HepG2 (cell line): ENCODE measurements around the gene MAN1A2. TPM values are rescaled to one million over a fixed set of nuclear protein-coding genes. Genes with fewer than 3 reads are reported as not detected.

Experiments used
- ATAC-seq: fragments of 200-7000 bp; cut with Tn5 transposase; 3 replicates; pipeline ENCODE4 v1.9.1; 2020; ENCODE audit warnings: mild to moderate bottlenecking, moderate library complexity
- BruUV-seq: library from RNA; stranded (reverse); fragments of 400-500 nt; replicated peaks from 2 replicates; lab custom pipeline; 2021; lab: Mats Ljungman, UMichigan
- CTCF ChIA-PET: fragments of 300-600 bp; formaldehyde crosslinking; extraction: SDS; loops from one replicate; lab custom pipeline; 2021; ENCODE audit warnings: low total read pairs, inconsistent platforms, low intra/inter-chr PET ratio; lab: Yijun Ruan, JAX
- POLR2A ChIA-PET: fragments of 350-600 bp; sonication (Branson Sonifier 250); formaldehyde crosslinking; loops from one replicate; lab custom pipeline; 2020; ENCODE audit warnings: antibody characterized with exemption, inconsistent platforms; lab: Yijun Ruan, JAX
- DNase-seq: peaks from one replicate; pipeline ENCODE4 v3.0.0-alpha.2; 2015; ENCODE audit warnings: low spot score
- FAIRE-seq: peaks from 3 replicates; lab custom pipeline; 2011; peaks lifted over from hg19 to GRCh38; lab: Jason Lieb, UNC
- H2AFZ ChIP-seq: one replicate; pipeline ENCODE4 v1.6.1; 2011; ENCODE audit warnings: low read length, inconsistent platforms
- H3K27ac ChIP-seq: fragments of 300-600 bp; 3 replicates; pipeline ENCODE4 v1.8.0; 2011; ENCODE audit warnings: mixed run types, mild to moderate bottlenecking, mixed read lengths, low read length, inconsistent platforms; ENCODE audit not compliant: insufficient read depth; ENCODE audit errors: extremely low read length
- H3K27me3 ChIP-seq, 2 experiments: fragments of 200-600 bp in 1 of 2; 2 replicates in 1 of 2; 3 replicates in 1 of 2; pipeline versions ENCODE4 v1.6.0 to v1.8.0; 2011; ENCODE audit warnings: low read length in 2 of 2, mild to moderate bottlenecking in 2 of 2, moderate library complexity in 2 of 2, inconsistent platforms in 1 of 2; ENCODE audit not compliant: insufficient read depth in 2 of 2, control insufficient read depth in 1 of 2
- H3K36me3 ChIP-seq, 2 experiments: fragments of 200-600 bp in 1 of 2; replicated peaks in 1 of 2; 2 replicates in 1 of 2; 3 replicates in 1 of 2; pipeline versions ENCODE4 v1.5.1 to v1.8.0; 2011; ENCODE audit warnings: low read length in 2 of 2, inconsistent platforms in 1 of 2; ENCODE audit not compliant: insufficient read depth in 2 of 2, control insufficient read depth in 1 of 2
- H3K4me1 ChIP-seq: 2 replicates; pipeline ENCODE4 v1.5.1; 2012; ENCODE audit warnings: low read length, inconsistent platforms; ENCODE audit not compliant: insufficient read depth
- H3K4me2 ChIP-seq: 2 replicates; pipeline ENCODE4 v1.6.0; 2011; ENCODE audit warnings: low read depth, low read length, inconsistent platforms
- H3K4me3 ChIP-seq, 3 experiments: fragments of 200-600 bp in 1 of 3; sonication (generic), shearing (Covaris generic) in 1 of 3; replicated peaks in 1 of 3; 2 replicates each; pipeline ENCODE4 v1.5.1; 2011 to 2016; ENCODE audit warnings: low read length in 3 of 3, inconsistent platforms in 2 of 3, low read depth in 2 of 3, mild to moderate bottlenecking in 2 of 3, control low read depth in 1 of 3, mixed read lengths in 1 of 3; ENCODE audit not compliant: insufficient read depth in 1 of 3
- H3K79me2 ChIP-seq: one replicate; pipeline ENCODE4 v1.6.1; 2011; ENCODE audit warnings: low read length, inconsistent platforms; ENCODE audit not compliant: insufficient read depth
- H3K9ac ChIP-seq: 2 replicates; pipeline ENCODE4 v1.6.0; 2011; ENCODE audit warnings: mild to moderate bottlenecking, low read depth, low read length, inconsistent platforms; ENCODE audit not compliant: insufficient read depth
- H3K9me3 ChIP-seq: 2 replicates; pipeline ENCODE4 v1.5.1; 2012; ENCODE audit warnings: mild to moderate bottlenecking, low read length
- H4K20me1 ChIP-seq: 2 replicates; pipeline ENCODE4 v1.6.0; 2011; ENCODE audit warnings: inconsistent platforms, mild to moderate bottlenecking, low read length, moderate library complexity; ENCODE audit not compliant: insufficient read depth
- MTF2 ChIP-seq: sonication (generic); formaldehyde crosslinking; IDR thresholded peaks from 2 replicates; pipeline ENCODE4 v1.5.0; 2020; ENCODE audit warnings: missing genetic modification reagents, borderline replicate concordance
- NFIC ChIP-seq: IDR thresholded peaks from 2 replicates; pipeline ENCODE4 v1.6.1; 2012; ENCODE audit warnings: mild to moderate bottlenecking, low read length, inconsistent platforms
- ZBTB7A ChIP-seq: sonication (generic); formaldehyde crosslinking; IDR thresholded peaks from 2 replicates; pipeline ENCODE4 v1.8.0; 2022; ENCODE audit warnings: mild to moderate bottlenecking, missing genetic modification reagents
- ZNF124 ChIP-seq: sonication (generic); formaldehyde crosslinking; IDR thresholded peaks from 2 replicates; pipeline ENCODE4 v1.4.0; 2020; ENCODE audit warnings: missing genetic modification reagents
- ZNF136 ChIP-seq: sonication (generic); formaldehyde crosslinking; IDR thresholded peaks from 2 replicates; pipeline ENCODE4 v1.8.1; 2022; ENCODE audit warnings: low read depth, mild to moderate bottlenecking, moderate library complexity, missing genetic modification reagents
- WGBS: methylation state at CpG from one replicate; pipeline ENCODE4 v1.1.6; 2017; ENCODE audit warnings: low lambda C conversion rate; 5-methylcytosine and 5-hydroxymethylcytosine counted together
- in situ Hi-C: cut with HindIII; loops from 2 replicates; pipeline ENCODE4 v1.10.0; 2017; ENCODE audit warnings: low pct_unique_long_range_greater_than_20kb; ENCODE audit not compliant: extremely low pct_ligation_motif_present
- intact Hi-C: fragments of 100-400 bp; cut with micrococcal nuclease; formaldehyde crosslinking; loops from one replicate; pipeline ENCODE4 v1.10.0; 2022; ENCODE audit not compliant: unreplicated experiment
- polyA plus RNA-seq, 8 experiments: library from polyadenylated mRNA; depleted of rRNA in 3 of 8; stranded (reverse) in 7 of 8; unstranded in 1 of 8; fragments of >200 nt; fragmentation: Illumina TruSeq in 4 of 8; extraction: Trizol in 4 of 8; gene quantifications; 2 replicates each; pipeline versions ENCODE4 v1.2.1 to v1.2.3, GENCODE V29; 2011 to 2016; ENCODE audit warnings: low read depth in 4 of 8, missing spikeins in 1 of 8, mixed read lengths in 1 of 8; ENCODE audit not compliant: insufficient read depth in 1 of 8
- total RNA-seq, 5 experiments: library from RNA; depleted of rRNA; stranded (reverse); fragments of >200 nt; fragmentation: Illumina TruSeq; extraction: Trizol; gene quantifications; 2 replicates each; pipeline ENCODE4 v1.2.3, GENCODE V29; 2016; ENCODE audit warnings: low read depth in 1 of 5
- TF ChIP-seq, protein P1 (sequence below), 2 experiments: IDR thresholded peaks; 2 replicates each; pipeline ENCODE4 v1.6.1; 2011 to 2012; ENCODE audit warnings: low read length in 2 of 2, borderline replicate concordance in 1 of 2, low read depth in 1 of 2, mild to moderate bottlenecking in 1 of 2, moderate library complexity in 1 of 2
- TF ChIP-seq, protein P2 (sequence below): sonication (generic); formaldehyde crosslinking; IDR thresholded peaks from 2 replicates; pipeline ENCODE4 v1.4.0; 2020; ENCODE audit warnings: missing genetic modification reagents
- TF ChIP-seq, protein P3 (sequence below): sonication (generic); formaldehyde crosslinking; IDR thresholded peaks from one replicate; pipeline ENCODE4 v1.5.1; 2020; ENCODE audit warnings: mild to moderate bottlenecking, missing genetic modification reagents; ENCODE audit errors: not compliant biosample characterization

The MAN1A2 gene
- total and polyA plus RNA-seq, 2 of the 13 experiments (the other 11 are each of a cell fraction or from before 2014, with no cell fraction given) = 8.0 to 19.9 TPM

DNA sequence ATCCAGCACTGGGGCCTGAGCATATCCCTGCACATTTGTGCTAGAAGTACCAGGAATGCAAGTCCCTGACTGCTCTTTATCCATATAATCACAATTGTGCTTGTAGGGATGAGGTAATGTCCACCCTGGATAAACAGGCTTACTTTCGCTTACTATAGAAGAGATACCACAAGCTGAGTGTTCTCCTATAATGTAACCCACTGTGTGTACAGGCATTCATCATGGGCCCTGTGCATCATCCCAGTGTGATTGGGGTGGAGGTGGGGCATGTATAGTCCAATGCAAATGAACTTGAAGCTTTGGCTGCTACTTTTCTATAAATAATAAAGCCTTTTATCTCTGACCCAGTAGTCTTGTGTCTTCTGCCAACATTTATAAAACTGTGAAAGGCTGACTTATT is 69.3 kb downstream of the MAN1A2 start:
- Histone ChIP-seq H3K27me3 (no peaks in the 10 kb centered on the region), H3K27ac (no peak overlapping the region), H3K9ac (no peak overlapping the region), H2AFZ (no peak overlapping the region), H4K20me1 (no peaks in the 10 kb centered on the region), H3K4me3 (no peak overlapping the region), H3K4me2 (no peak overlapping the region), H3K4me1 (no peaks in the 10 kb centered on the region), H3K36me3 (no peaks in the 10 kb centered on the region), H3K79me2 (no peaks in the 10 kb centered on the region), H3K9me3 (no peaks in the 10 kb centered on the region)
- ATAC-seq = no peak
- POLR2A ChIA-PET = no interaction called here
- in situ Hi-C loops = no loop called here
- 100% methylated on average over 1 of the region's 1 CpG for WGBS
- CTCF ChIA-PET = no interaction called here
- DNase-seq = no peak
- intact Hi-C loops = no loop called here
- BruUV-seq = no TSS peak
- no peak for FAIRE-seq
- TF ChIP-seq, protein P1, sequence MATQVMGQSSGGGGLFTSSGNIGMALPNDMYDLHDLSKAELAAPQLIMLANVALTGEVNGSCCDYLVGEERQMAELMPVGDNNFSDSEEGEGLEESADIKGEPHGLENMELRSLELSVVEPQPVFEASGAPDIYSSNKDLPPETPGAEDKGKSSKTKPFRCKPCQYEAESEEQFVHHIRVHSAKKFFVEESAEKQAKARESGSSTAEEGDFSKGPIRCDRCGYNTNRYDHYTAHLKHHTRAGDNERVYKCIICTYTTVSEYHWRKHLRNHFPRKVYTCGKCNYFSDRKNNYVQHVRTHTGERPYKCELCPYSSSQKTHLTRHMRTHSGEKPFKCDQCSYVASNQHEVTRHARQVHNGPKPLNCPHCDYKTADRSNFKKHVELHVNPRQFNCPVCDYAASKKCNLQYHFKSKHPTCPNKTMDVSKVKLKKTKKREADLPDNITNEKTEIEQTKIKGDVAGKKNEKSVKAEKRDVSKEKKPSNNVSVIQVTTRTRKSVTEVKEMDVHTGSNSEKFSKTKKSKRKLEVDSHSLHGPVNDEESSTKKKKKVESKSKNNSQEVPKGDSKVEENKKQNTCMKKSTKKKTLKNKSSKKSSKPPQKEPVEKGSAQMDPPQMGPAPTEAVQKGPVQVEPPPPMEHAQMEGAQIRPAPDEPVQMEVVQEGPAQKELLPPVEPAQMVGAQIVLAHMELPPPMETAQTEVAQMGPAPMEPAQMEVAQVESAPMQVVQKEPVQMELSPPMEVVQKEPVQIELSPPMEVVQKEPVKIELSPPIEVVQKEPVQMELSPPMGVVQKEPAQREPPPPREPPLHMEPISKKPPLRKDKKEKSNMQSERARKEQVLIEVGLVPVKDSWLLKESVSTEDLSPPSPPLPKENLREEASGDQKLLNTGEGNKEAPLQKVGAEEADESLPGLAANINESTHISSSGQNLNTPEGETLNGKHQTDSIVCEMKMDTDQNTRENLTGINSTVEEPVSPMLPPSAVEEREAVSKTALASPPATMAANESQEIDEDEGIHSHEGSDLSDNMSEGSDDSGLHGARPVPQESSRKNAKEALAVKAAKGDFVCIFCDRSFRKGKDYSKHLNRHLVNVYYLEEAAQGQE (IDR thresholded peaks at IDR 0.05; ENCODE audit: borderline replicate concordance in 1 of 2, low read depth in 1 of 2, low read length in 2 of 2) = no peak
- TF ChIP-seq ZNF124 (no peak), ZBTB7A (CRISPR knock-in tag) (no peak), ZNF136 (CRISPR knock-in tag) (no peak), NFIC (no peak), MTF2 (CRISPR knock-in tag) (no peak)
- TF ChIP-seq, protein P2, sequence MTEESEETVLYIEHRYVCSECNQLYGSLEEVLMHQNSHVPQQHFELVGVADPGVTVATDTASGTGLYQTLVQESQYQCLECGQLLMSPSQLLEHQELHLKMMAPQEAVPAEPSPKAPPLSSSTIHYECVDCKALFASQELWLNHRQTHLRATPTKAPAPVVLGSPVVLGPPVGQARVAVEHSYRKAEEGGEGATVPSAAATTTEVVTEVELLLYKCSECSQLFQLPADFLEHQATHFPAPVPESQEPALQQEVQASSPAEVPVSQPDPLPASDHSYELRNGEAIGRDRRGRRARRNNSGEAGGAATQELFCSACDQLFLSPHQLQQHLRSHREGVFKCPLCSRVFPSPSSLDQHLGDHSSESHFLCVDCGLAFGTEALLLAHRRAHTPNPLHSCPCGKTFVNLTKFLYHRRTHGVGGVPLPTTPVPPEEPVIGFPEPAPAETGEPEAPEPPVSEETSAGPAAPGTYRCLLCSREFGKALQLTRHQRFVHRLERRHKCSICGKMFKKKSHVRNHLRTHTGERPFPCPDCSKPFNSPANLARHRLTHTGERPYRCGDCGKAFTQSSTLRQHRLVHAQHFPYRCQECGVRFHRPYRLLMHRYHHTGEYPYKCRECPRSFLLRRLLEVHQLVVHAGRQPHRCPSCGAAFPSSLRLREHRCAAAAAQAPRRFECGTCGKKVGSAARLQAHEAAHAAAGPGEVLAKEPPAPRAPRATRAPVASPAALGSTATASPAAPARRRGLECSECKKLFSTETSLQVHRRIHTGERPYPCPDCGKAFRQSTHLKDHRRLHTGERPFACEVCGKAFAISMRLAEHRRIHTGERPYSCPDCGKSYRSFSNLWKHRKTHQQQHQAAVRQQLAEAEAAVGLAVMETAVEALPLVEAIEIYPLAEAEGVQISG (CRISPR knock-in tag) = no peak
- TF ChIP-seq, protein P3, sequence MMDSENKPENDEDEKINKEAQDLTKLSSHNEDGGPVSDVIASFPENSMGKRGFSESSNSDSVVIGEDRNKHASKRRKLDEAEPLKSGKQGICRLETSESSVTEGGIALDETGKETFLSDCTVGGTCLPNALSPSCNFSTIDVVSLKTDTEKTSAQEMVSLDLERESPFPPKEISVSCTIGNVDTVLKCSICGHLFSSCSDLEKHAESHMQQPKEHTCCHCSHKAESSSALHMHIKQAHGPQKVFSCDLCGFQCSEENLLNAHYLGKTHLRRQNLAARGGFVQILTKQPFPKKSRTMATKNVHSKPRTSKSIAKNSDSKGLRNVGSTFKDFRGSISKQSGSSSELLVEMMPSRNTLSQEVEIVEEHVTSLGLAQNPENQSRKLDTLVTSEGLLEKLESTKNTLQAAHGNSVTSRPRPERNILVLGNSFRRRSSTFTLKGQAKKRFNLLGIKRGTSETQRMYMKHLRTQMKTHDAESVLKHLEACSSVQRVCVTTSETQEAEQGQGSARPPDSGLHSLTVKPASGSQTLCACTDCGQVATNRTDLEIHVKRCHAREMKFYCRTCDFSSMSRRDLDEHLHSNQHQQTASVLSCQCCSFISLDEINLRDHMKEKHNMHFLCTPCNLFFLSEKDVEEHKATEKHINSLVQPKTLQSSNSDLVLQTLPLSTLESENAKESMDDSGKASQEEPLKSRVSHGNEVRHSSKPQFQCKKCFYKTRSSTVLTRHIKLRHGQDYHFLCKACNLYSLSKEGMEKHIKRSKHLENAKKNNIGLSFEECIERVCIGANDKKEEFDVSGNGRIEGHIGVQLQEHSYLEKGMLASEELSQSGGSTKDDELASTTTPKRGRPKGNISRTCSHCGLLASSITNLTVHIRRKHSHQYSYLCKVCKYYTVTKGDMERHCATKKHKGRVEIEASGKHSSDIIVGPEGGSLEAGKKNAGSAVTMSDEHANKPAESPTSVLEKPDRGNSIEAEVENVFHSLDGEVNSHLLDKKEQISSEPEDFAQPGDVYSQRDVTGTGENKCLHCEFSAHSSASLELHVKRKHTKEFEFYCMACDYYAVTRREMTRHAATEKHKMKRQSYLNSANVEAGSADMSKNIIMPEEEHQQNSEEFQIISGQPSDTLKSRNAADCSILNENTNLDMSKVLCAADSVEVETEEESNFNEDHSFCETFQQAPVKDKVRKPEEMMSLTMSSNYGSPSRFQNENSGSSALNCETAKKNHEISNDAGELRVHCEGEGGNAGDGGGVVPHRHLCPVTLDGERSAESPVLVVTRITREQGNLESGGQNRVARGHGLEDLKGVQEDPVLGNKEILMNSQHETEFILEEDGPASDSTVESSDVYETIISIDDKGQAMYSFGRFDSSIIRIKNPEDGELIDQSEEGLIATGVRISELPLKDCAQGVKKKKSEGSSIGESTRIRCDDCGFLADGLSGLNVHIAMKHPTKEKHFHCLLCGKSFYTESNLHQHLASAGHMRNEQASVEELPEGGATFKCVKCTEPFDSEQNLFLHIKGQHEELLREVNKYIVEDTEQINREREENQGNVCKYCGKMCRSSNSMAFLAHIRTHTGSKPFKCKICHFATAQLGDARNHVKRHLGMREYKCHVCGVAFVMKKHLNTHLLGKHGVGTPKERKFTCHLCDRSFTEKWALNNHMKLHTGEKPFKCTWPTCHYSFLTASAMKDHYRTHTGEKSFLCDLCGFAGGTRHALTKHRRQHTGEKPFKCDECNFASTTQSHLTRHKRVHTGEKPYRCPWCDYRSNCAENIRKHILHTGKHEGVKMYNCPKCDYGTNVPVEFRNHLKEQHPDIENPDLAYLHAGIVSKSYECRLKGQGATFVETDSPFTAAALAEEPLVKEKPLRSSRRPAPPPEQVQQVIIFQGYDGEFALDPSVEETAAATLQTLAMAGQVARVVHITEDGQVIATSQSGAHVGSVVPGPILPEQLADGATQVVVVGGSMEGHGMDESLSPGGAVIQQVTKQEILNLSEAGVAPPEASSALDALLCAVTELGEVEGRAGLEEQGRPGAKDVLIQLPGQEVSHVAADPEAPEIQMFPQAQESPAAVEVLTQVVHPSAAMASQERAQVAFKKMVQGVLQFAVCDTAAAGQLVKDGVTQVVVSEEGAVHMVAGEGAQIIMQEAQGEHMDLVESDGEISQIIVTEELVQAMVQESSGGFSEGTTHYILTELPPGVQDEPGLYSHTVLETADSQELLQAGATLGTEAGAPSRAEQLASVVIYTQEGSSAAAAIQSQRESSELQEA (CRISPR knock-in tag) = no peak
